Effector memory CD8-positive, alpha-beta T cell (primary cell): ENCODE results near the gene ZFAND3.

Source experiments
- ATAC-seq: fragments of 150-1000 bp; cut with Tn5 transposase; replicated peaks from 2 replicates; pipeline ENCODE4 v1.10.0; 2021; ENCODE audit warnings: mild to moderate bottlenecking, moderate library complexity
- DNase-seq, 3 experiments: peaks; one replicate each; pipeline ENCODE4 v3.0.0; 2021
- H3K27ac Mint-ChIP-seq, 2 donors: one replicate each; pipeline ENCODE4 v1.8.0; 2022; ENCODE audit warnings: mild to moderate bottlenecking in 2 of 2, mixed read lengths in 2 of 2, moderate library complexity in 2 of 2
- H3K27me3 Mint-ChIP-seq, 2 donors: one replicate each; pipeline ENCODE4 v1.8.0; 2022; ENCODE audit warnings: mixed read lengths in 2 of 2
- H3K36me3 Mint-ChIP-seq: one replicate; pipeline ENCODE4 v1.8.0; 2022; ENCODE audit warnings: mild to moderate bottlenecking, moderate library complexity, mixed read lengths; ENCODE audit not compliant: insufficient read depth
- H3K4me1 Mint-ChIP-seq, 2 donors: one replicate each; pipeline ENCODE4 v1.8.0; 2022; ENCODE audit warnings: low read depth in 2 of 2, mixed read lengths in 2 of 2
- H3K4me3 Mint-ChIP-seq, 2 donors: one replicate each; pipeline ENCODE4 v1.8.0; 2022; ENCODE audit warnings: mild to moderate bottlenecking in 2 of 2, mixed read lengths in 2 of 2, moderate library complexity in 2 of 2
- H3K9me3 Mint-ChIP-seq, 2 donors: one replicate each; pipeline ENCODE4 v1.8.0; 2022; ENCODE audit warnings: mixed read lengths in 2 of 2
- total RNA-seq, 9 experiments: gene quantifications; one replicate each; lab custom pipeline; 2026; lab: John Stamatoyannopoulos, UW

Gene ZFAND3, protein sequence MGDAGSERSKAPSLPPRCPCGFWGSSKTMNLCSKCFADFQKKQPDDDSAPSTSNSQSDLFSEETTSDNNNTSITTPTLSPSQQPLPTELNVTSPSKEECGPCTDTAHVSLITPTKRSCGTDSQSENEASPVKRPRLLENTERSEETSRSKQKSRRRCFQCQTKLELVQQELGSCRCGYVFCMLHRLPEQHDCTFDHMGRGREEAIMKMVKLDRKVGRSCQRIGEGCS
- total RNA-seq, result 25.9 to 48.4 (median 35.8) reads per million in 9 experiments

DNA sequence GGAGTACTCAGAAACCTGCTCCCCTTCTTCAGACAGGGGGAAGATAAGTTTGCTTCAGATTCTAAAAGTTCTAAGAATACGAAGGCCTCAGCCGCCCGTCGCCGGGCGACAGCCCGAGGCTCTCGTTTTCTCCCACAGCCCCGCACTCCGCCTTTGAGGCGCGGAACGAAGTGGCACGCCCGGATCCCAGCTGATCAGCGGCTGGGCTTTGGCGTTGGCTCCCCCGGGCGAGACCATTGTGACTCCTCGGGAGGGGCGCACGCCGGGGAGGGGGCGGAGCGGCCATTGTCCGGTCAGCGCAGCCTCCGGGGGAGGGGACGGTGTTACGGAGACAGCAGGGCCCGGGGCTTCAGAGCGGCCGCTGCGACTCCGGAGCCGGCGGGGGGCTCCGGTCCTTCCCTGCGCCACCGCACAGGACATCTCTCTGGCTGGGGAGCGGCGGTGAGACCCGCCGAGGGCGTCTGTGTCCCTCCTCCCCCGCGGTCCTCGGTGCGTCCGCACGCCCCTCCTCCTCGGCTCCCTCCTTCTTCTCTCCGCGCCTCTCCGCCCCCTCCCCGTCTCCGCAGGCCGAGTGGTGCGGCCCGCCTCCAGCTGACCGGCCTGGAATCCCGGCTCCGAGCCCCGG is at the start of gene ZFAND3:
Gene ZFAND3 (plus strand): TSS at position 551 of the 625 bp plus-strand sequence. CDS start 219 bp downstream, outside the sequence.
- ATAC-seq (peak; percentile 82), DNase-seq (peak; percentile 90 to 95 (median 92))
- H3K27ac Mint-ChIP-seq, result peak within 1 kb of the TSS; percentile 99
- no peaks in the 10 kb centered on the region for H3K9me3 Mint-ChIP-seq
- H3K4me3 Mint-ChIP-seq, result peak within 1 kb of the TSS; percentile 92 to 99
- H3K4me1 Mint-ChIP-seq, result peaks cover 36 to 41% of the 10 kb centered on the region in 2 donors
- H3K27me3 Mint-ChIP-seq, result no peaks in the 10 kb centered on the region
- H3K36me3 Mint-ChIP-seq, result peaks cover 20% of the 10 kb centered on the region

DNA sequence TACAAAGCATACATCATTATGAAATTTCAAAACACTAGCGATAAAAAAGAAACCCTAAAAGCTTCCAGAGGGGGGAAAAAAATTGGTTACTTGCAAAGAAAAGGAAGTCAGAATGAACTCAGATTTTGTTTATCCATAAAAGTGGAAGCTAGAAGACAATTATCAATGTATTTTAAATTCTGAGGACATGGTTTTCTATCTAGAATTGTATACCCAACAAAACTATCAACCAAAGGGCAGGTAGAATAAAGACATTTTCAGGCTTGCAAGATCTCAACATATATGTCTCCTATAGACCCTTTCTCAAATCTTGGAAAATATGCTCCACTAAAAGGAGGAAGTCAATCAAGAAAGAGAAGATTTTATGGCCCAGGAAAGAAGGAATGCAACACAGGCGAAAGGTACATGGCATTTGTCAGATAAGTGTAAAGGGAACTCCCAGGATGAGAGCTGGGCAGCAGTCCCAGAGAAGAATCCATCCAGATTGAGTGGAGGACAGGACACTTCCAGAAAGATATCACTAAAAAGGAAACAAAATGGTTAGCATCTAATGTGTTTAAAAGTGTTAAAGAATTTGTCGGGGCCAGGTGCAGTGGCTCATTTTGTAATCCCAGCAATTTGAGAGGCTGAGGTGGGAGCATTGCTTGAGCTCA is 45.4 kb upstream of the ZFAND3 start:
- H3K27me3 Mint-ChIP-seq, result peaks cover 36 to 62% of the 10 kb centered on the region in 2 donors
- H3K9me3 Mint-ChIP-seq, result peaks cover 0 to 3% of the 10 kb centered on the region in 2 donors
- ATAC-seq, result no peak
- no peaks in the 10 kb centered on the region for H3K36me3 Mint-ChIP-seq
- DNase-seq, result no peak
- no peak overlapping the region for H3K27ac Mint-ChIP-seq
- H3K4me1 Mint-ChIP-seq, result no peaks in the 10 kb centered on the region
- no peak overlapping the region for H3K4me3 Mint-ChIP-seq

DNA sequence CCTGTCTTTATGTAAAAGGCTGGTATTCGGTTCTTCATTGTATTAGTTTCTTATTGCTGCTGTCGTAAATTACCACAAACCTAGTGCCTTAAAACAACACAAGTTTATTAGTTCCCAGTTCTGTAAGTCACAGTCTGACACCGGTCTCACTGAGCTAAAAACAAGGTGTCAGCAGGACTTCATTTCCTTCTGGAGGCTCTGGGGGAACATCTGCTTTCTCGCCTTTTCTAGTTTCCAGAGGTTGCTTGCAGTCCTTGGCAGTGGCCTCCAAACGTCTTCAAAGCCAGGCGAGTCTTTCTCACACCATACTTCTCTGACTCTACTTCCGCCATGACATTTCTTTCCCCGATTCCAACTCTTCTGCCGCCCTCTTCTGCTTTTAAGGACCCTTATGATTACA is 43.0 kb upstream of the ZFAND3 start:
- no peak for DNase-seq
- ATAC-seq, result no peak
- H3K4me3 Mint-ChIP-seq, result no peak overlapping the region
- no peaks in the 10 kb centered on the region for H3K4me1 Mint-ChIP-seq
- H3K27me3 Mint-ChIP-seq, result peaks cover 31 to 49% of the 10 kb centered on the region in 2 donors
- H3K9me3 Mint-ChIP-seq, result peaks cover 0 to 3% of the 10 kb centered on the region in 2 donors
- no peaks in the 10 kb centered on the region for H3K36me3 Mint-ChIP-seq
- no peak overlapping the region for H3K27ac Mint-ChIP-seq

DNA sequence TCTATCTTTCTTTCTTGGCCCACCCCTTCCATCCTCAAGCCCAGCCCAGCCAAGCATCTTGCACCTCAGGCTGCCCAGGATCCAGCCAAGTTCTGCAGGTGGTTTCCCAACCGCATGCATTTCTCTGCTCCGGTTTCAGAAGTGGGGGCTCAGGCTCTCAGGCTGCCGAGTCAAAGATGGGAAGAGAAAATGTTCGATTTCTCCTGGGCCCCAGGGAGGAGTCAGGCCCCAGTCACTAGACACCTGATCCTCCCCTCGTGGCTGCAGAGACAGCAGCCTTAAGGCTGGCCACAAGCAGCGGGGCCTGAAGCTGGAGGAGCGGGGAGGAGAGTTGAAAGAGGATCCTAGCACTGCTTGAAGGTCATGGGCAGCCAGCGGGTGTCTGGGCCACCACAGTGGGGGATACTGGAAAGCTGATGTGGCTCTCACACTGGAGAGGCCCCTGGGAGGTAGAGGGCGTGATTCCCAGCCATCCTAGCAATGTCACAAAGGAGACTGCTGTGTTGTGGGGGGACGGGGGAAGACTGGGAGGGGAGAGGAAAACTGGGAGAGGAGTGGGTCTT is 42.2 kb upstream of the ZFAND3 start:
- no peak overlapping the region for H3K27ac Mint-ChIP-seq
- H3K27me3 Mint-ChIP-seq, result peaks cover 29 to 43% of the 10 kb centered on the region in 2 donors

DNA sequence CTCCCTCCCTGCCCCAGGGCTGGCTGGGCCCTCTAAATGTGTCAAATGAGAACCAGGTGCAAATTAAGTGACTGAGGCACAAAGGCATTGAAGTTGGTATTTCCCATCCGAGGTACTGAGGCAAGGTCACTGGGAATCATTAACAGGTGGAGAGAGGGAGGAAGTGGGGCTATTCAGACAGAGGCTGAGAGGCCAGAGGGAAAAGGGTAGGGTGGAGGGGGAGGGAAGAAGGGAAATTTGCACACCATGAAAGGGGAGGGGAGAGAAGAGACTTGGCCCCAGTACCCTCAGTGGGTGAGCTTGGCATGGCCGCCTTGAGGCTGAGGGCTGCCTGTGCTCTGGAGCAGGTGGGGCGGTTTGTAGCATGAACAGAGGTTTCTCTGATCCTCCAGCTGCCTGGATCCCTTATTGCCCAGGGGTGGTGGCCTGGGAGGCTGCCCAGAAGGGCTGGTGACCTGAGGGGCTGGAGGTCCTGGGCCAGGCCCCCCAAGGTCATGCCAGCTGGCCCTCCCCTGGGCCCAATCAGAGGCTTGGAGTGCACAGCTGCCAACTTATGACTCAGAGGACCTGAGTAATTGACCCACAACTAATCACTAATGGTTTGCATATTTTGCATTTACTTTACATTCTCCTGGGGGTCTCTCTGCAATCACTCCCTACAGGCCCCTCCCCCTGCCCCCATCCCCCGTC is 40.3 kb upstream of the ZFAND3 start:
- no peak overlapping the region for H3K4me3 Mint-ChIP-seq
- H3K9me3 Mint-ChIP-seq, result no peaks in the 10 kb centered on the region
- H3K36me3 Mint-ChIP-seq, result no peaks in the 10 kb centered on the region
- H3K27ac Mint-ChIP-seq, result no peak overlapping the region
- DNase-seq (no peak), ATAC-seq (no peak)
- H3K27me3 Mint-ChIP-seq, result peaks cover 37 to 48% of the 10 kb centered on the region in 2 donors
- H3K4me1 Mint-ChIP-seq, result peaks cover 7 to 10% of the 10 kb centered on the region in 2 donors

More for the DNA sequence above, 42.2 kb upstream of the ZFAND3 start:
- no peak for ATAC-seq
- no peak overlapping the region for H3K4me3 Mint-ChIP-seq
- DNase-seq, result no peak
- peaks cover 0 to 3% of the 10 kb centered on the region in 2 donors for H3K9me3 Mint-ChIP-seq
- H3K36me3 Mint-ChIP-seq, result no peaks in the 10 kb centered on the region
- no peaks in the 10 kb centered on the region for H3K4me1 Mint-ChIP-seq

DNA sequence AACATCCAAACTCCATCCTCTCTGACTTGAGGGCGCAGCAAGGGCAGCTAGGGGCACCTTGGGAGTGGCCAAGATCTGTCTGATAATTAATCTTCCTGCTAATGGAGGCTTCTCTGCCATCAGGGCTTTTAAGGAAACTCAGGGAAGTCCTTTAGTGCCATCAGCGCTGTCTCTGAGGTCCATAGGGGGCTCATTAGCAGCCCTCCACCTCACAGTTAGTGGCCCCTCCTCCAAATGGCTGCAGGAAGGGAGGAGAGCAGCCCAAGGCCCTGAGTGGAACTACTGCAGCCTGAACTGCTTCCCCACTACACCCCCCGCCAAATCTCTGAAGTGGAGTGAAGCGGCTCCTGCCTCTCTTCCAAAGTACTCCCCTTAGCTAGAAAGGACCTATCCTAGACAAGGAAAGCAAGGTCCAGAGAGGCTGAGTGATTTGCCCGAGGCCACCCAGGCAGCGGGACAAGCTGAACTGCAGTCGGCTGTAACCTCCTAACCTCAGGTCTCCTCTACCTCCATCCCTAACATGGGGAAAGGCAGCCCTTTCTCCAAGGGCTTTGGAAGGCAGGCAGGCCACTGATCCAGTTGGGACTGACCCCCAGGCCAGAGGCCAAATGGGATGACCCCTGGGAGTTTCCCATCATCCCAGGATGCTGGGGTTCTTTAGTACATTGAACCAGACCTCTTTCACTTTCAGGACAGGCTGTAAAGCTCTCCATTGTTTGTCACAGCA is 39.5 kb upstream of the ZFAND3 start:
- Mint-ChIP-seq H3K4me3 (no peak overlapping the region), H3K27ac (peak overlapping the region in 1 of 2 donors; percentile 53), H3K9me3 (no peaks in the 10 kb centered on the region), H3K36me3 (no peaks in the 10 kb centered on the region), H3K27me3 (peaks cover 45 to 56% of the 10 kb centered on the region in 2 donors), H3K4me1 (peaks cover 7 to 12% of the 10 kb centered on the region in 2 donors)
- ATAC-seq (no peak), DNase-seq (no peak)

DNA sequence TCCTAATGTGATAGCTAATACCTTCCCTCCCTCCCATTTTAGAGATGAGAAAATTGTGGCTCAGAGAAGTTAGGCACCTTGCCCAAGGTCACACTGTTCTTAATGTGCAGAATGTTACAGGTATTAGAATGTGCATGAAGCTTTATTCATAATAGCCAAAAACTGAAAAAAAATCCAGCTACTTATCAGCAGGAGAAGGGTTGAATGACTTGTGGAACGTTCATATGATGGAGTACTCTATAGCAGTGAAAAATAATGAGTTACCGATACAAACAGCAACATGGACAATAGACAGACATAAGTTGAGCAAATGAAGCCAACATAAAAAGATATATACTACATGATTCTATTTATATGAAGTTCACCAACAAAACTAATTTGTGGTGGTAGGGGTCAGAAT is 37.7 kb upstream of the ZFAND3 start:
- ATAC-seq (no peak), DNase-seq (no peak)
- Mint-ChIP-seq H3K36me3 (no peaks in the 10 kb centered on the region), H3K27me3 (peaks cover 55 to 62% of the 10 kb centered on the region in 2 donors), H3K4me1 (peaks cover 7 to 12% of the 10 kb centered on the region in 2 donors), H3K27ac (no peak overlapping the region), H3K9me3 (no peaks in the 10 kb centered on the region), H3K4me3 (no peak overlapping the region)

DNA sequence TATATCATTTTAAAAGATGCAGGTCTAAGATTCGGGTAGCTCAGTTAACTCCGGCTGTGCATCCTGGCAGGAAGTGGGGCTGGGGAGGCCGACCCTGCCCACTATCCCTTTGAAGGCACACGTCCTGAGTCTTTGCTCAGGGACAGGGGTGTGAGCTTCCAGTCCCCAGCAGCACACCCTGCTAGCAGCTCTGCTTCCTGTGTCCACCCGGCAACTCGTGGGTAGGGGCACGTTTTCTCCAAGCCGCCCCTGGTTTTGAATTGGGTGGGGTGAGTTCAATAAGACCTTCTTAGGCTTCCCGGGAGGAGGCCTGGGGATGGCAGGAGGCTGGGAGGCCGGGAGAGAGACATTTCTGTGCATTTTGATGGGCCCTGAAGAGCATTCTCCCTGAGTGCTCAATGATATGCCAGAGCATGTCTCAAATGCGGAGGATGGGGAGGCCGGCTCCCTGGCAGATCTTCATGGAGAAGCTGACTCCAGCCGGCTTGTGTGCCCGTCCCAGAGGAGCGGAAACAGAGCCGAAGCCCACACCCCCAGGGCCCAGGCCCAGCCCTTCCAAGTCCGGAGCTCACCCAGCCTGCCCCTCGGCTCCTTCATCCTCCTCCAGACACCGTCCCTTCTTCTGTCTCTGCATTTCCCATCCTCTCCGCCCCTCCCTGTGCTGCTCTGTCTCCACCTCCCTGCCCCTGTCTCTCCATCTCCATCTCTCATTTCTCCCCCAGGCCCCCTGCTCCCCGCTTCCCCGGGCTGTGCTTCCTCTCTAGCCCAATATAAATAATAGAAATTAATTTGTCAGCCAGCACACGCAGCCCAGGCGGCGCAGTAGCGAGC is 36.3 kb upstream of the ZFAND3 start:
- H3K4me3 Mint-ChIP-seq, result peak overlapping the region; percentile 42 to 75
- H3K27me3 Mint-ChIP-seq, result peaks cover 45 to 47% of the 10 kb centered on the region in 2 donors
- DNase-seq, result no peak
- H3K36me3 Mint-ChIP-seq, result no peaks in the 10 kb centered on the region
- H3K4me1 Mint-ChIP-seq, result peaks cover 7 to 12% of the 10 kb centered on the region in 2 donors
- H3K9me3 Mint-ChIP-seq, result no peaks in the 10 kb centered on the region
- ATAC-seq, result peak; percentile 16
- peak overlapping the region in 1 of 2 donors; percentile 16 for H3K27ac Mint-ChIP-seq

DNA sequence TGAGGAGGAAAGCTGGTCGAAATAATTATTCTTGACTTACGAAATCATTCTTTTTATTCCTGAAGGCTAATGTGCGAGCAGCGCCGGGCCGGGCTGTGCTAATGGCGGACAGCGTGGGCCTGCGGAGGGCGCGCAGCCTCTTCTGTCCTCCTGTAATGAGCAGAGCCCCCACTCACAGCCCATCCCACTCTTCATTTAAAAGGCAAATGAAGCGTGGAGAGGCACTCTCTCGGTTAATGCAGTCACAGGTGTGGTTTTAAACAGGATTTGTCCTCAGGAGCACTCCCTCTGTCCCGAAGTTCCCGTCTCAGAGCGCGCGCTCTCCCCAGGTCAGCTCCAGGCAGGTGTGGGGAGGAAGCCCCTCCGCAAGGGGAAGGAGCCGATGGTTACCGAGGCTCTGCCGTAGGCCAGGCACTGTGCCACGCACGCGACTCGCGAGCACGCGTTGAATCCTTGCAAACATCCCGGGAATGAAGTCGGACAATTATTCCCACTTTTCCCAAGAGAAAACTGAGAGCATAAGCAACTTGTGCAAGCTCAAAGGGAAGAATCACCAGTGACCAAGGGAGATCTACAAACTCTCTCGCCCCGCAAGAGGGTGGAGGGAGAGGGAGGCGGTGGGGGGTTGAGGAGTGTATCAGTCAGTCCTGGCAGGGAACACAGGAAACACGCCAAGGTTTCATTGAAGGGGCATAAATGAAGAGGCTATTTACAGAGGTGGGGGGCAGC is 35.5 kb upstream of the ZFAND3 start:
- Mint-ChIP-seq H3K27me3 (peaks cover 38 to 39% of the 10 kb centered on the region in 2 donors), H3K4me1 (peaks cover 7 to 12% of the 10 kb centered on the region in 2 donors), H3K36me3 (no peaks in the 10 kb centered on the region), H3K27ac (peak overlapping the region in 1 of 2 donors; percentile 47), H3K4me3 (peak overlapping the region; percentile 42 to 75), H3K9me3 (no peaks in the 10 kb centered on the region)
- no peak for DNase-seq
- ATAC-seq, result peak; percentile 52

DNA sequence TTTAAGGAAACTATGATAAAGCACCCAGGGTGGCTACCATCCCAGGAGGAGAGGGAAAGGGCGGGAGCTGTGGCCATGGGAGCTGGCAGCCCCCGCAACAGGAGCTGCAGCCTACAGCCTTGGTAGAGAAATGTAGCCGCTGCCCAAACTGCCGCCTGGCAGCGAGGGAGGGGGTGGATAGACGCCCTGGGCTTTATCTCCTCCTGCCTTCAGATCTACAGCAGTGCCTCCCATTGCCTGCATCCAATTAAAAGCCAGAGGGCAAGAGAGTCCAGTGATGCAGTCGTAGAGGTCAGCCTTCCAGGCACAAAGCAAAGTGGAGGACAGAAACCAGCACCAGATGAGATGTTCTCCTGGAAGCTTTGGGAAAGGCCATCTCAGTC is 35.0 kb upstream of the ZFAND3 start:
- Mint-ChIP-seq H3K4me1 (peaks cover 7 to 12% of the 10 kb centered on the region in 2 donors), H3K9me3 (no peaks in the 10 kb centered on the region), H3K27ac (no peak overlapping the region), H3K36me3 (no peaks in the 10 kb centered on the region), H3K27me3 (peaks cover 38% of the 10 kb centered on the region in 2 donors), H3K4me3 (peak overlapping the region in 1 of 2 donors; percentile 75)
- ATAC-seq, result no peak
- no peak for DNase-seq

DNA sequence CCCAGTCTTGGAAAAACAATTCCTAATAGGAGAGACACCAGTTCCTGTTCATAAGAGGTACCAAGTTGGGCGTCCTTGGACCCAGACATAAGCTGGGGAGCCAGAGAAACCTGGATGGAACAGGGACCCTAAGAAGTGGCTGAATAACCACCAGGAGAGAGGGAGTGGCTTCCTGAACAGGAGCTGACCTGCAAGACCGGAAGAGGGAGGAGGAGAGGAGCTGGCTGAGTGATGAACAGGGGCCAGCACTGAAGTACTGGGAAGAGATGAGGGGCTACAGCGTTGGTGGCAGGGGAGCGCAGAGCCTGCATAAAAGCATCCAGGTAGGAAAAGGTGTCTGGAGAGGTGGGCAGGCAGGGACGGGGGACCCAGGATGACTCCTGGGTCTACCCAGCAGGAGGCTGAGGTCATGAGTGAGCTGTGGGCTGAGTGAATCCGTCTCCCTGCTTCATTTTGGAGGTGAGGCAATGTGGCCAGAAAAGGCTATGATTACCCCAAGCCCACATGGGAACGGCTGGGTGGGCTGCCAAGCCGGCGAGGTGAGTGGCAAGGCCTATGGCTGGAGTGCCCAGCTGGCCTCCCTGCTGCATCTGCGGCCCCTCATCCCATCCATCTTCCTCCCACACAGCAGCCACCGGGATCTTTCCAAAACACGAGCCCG is 34.4 kb upstream of the ZFAND3 start:
- no peak for DNase-seq
- ATAC-seq, result no peak
- H3K27ac Mint-ChIP-seq, result no peak overlapping the region
- H3K27me3 Mint-ChIP-seq, result peaks cover 38% of the 10 kb centered on the region in 2 donors
- no peaks in the 10 kb centered on the region for H3K9me3 Mint-ChIP-seq
- peaks cover 7 to 12% of the 10 kb centered on the region in 2 donors for H3K4me1 Mint-ChIP-seq
- no peak overlapping the region for H3K4me3 Mint-ChIP-seq
- no peaks in the 10 kb centered on the region for H3K36me3 Mint-ChIP-seq
